ENCODE data around the gene SMYD2. TPM values are rescaled to one million over a fixed set of nuclear protein-coding genes. Genes with fewer than 3 reads are reported as not detected.

The SMYD2 gene
- total RNA-seq, 4 donors from 2014 or later: 6.8 to 41.3 (median 19.2) TPM

DNA sequence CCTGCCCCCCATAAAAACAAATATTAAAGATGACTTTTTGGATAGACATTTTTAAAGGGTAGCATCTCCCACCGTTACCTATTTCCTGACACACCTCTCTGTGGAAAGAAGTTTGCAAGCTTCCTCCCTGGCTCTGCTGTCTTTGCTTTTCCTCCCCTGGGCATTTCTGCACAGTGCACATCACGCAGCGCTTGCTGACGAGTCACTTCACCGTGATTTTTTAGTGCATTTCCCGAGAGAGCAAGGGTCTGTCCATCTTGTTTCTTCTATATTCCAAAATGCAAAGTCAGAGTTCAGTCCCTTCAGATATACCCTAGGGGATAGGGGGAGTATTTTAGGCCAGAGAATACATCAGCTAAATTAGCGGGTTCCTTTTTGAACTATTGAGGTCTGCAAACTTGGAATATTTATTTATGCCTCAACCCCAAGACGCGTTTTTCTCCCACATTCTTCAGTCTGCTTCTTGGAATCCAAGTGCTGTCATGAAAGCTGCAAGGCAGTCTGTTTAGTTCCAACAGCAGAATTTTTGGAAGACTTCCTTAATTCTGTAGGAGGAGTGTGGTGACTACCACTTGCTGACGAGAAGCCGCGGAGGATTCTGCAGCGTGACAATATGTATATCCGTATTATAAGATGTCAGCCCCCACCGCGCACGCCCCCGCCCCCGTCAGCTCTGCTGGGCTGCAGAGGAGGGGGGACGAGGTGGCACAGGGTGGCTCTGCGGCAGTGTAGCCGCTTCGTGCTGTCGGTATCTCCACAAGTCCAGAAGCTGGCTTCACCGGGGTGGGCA, 22.4 kb downstream of the SMYD2 start:
- H3K4me3 ChIP-seq: no peak overlapping the region
- H3K9me3 ChIP-seq: no peaks in the 10 kb centered on the region
- intact Hi-C loops (cut with DNase I; ENCODE audit: low total_unique reads): no loop called here
- H3K4me1 ChIP-seq: no peaks in the 10 kb centered on the region
- no peaks in the 10 kb centered on the region for H3K36me3 ChIP-seq
- TF ChIP-seq POLR2A (IDR thresholded peaks at IDR 0.05): no peak
- H3K27ac ChIP-seq: no peak overlapping the region
- H3K27me3 ChIP-seq: no peaks in the 10 kb centered on the region
- no peak for DNase-seq

DNA sequence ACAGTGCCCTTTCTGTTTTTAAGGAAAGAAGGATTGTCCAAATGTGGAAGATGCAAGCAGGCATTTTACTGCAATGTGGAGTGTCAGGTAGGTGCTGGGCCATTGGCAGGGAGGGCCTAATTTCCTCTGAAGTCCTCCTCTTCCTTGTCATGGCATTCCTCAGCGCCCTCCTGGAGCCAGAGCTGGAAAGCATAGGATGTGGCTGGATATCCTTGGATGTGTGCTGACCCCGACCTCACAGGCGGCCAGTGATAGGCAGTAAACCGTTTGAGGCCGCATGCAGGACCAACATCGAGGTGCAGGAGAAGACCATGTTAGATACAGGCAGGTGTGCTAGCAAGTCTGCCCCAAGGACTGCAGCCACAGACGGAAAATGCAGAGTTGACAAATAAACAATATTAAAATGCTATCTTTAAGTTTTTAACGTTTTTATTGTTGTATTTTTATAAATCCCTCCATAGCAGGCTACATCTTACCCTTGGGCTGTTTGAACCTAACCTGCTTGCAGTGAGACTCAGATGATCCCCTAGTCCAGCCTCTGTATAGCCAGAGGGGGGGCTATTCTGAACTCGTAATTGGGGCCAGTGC, 24.3 kb downstream of the SMYD2 start:
- intact Hi-C loops (cut with DNase I; ENCODE audit: low total_unique reads): no loop called here
- no peak for DNase-seq
- Histone ChIP-seq H3K9me3 (no peaks in the 10 kb centered on the region), H3K27me3 (no peaks in the 10 kb centered on the region), H3K27ac (no peak overlapping the region), H3K4me3 (no peak overlapping the region), H3K4me1 (no peaks in the 10 kb centered on the region), H3K36me3 (no peaks in the 10 kb centered on the region)
- TF ChIP-seq POLR2A (IDR thresholded peaks at IDR 0.05): no peak

DNA sequence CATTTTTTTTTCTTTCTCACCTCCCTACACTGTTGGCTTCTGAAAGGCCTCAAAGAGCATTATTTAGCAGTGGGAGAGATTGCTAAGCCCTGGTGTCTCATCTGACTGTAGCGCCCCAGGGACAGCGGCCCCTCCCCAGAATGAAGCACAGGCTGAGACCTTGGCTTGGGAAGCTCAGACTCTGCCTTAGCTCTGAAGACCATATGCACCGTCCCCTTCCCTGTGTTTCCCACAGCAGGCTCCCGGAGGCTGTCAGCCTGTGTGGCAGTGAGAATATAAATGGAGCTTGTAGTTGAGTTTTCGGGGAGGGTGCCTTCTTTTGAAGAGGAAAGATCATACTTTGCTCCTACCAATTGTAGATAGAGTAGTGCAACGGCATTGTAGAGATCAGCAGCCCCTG, 25.3 kb downstream of the SMYD2 start:
- Histone ChIP-seq H3K4me3 (no peak overlapping the region), H3K27ac (no peak overlapping the region), H3K36me3 (no peaks in the 10 kb centered on the region), H3K4me1 (no peaks in the 10 kb centered on the region), H3K27me3 (no peaks in the 10 kb centered on the region), H3K9me3 (no peaks in the 10 kb centered on the region)
- intact Hi-C loops (cut with DNase I; ENCODE audit: low total_unique reads): no loop called here
- DNase-seq: no peak
- TF ChIP-seq, protein P1, sequence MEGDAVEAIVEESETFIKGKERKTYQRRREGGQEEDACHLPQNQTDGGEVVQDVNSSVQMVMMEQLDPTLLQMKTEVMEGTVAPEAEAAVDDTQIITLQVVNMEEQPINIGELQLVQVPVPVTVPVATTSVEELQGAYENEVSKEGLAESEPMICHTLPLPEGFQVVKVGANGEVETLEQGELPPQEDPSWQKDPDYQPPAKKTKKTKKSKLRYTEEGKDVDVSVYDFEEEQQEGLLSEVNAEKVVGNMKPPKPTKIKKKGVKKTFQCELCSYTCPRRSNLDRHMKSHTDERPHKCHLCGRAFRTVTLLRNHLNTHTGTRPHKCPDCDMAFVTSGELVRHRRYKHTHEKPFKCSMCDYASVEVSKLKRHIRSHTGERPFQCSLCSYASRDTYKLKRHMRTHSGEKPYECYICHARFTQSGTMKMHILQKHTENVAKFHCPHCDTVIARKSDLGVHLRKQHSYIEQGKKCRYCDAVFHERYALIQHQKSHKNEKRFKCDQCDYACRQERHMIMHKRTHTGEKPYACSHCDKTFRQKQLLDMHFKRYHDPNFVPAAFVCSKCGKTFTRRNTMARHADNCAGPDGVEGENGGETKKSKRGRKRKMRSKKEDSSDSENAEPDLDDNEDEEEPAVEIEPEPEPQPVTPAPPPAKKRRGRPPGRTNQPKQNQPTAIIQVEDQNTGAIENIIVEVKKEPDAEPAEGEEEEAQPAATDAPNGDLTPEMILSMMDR (IDR thresholded peaks at IDR 0.05): no peak
- TF ChIP-seq POLR2A (IDR thresholded peaks at IDR 0.05): no peak

DNA sequence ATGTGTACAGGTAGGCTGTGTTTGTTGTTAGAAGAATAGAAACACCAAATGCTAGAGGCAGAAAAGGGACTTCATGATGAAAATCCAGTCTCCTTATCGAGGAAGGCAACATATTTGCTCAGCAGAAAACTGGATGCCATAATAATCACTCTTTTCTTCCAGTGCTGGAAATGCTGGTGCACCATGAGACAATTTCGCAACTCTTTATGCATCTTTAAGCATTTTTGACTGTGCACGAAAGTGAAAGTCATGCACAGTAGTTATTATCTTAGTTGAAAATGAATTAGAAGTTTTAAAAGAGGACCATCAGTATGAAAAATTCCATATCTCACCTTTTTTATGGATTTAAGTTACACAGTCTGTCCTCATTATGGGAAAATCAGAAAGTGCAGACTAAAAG, 29.1 kb downstream of the SMYD2 start:
- DNase-seq: no peak
- no peak for TF ChIP-seq POLR2A (IDR thresholded peaks at IDR 0.05)
- TF ChIP-seq, protein P1 (IDR thresholded peaks at IDR 0.05): no peak
- Histone ChIP-seq H3K4me3 (no peak overlapping the region), H3K27ac (no peak overlapping the region), H3K36me3 (no peaks in the 10 kb centered on the region), H3K4me1 (no peaks in the 10 kb centered on the region), H3K9me3 (no peaks in the 10 kb centered on the region), H3K27me3 (no peaks in the 10 kb centered on the region)
- intact Hi-C loops (cut with DNase I; ENCODE audit: low total_unique reads): no loop called here

DNA sequence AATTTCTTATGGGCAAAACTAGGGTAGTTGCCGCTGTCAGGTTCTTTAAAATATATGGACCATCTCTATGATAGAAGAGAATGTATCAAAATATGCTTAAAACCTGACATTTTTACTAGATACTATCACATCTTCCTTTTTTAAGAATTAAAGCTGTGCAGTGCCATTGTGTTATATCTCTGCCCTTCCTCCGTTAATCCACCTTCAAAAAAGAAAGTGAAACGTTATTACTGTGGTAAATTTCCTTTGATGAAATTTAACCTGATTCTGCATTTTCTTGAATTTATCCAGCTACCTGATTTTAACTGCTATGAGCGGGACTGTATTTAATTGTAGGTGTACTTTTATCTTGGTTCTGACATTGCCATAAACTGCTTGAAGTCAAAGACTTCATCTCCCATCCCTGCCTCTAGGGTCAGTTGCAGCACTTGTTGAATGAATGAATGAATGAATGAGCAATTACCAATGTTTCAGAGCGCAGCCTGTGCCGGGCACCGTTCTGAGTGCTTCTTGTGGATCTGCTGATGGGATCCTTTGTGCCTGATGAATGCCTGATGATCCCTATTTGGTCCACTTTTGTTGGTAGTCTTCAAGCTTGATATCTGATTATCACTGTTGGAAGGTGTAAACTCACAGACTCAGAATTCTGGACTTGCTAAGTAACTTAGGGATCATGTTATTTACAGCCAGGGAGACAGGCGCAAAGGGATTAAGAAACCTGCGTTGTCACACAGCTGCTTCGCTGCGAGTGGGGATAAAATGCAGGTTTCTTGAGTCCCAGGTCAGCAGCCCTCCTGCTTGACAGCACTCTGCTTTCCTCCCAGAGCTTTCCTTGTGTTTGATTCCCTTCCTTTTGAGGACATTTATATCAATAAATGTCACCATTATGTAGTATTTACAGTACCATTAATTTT, 30.1 kb downstream of the SMYD2 start:
- intact Hi-C loops (cut with DNase I; ENCODE audit: low total_unique reads): no loop called here
- Histone ChIP-seq H3K4me1 (no peaks in the 10 kb centered on the region), H3K36me3 (no peaks in the 10 kb centered on the region), H3K27ac (no peak overlapping the region), H3K27me3 (no peaks in the 10 kb centered on the region), H3K9me3 (no peaks in the 10 kb centered on the region), H3K4me3 (no peak overlapping the region)
- DNase-seq: no peak
- no peak for TF ChIP-seq POLR2A (IDR thresholded peaks at IDR 0.05)
- TF ChIP-seq, protein P1 (IDR thresholded peaks at IDR 0.05): no peak
